Panc1 (cell line): ENCODE measurements around the gene APOB. TPM values are rescaled to one million over a fixed set of nuclear protein-coding genes. Genes with fewer than 3 reads are reported as not detected.

Experiments
- ATAC-seq: fragments of 200-7000 bp; cut with Tn5 transposase; 2 replicates; pipeline ENCODE4 v1.9.1; 2020; ENCODE audit warnings: mild to moderate bottlenecking, moderate library complexity
- BruUV-seq: library from RNA; stranded (reverse); fragments of 400-500 nt; replicated peaks from 2 replicates; lab custom pipeline; 2021; lab: Mats Ljungman, UMichigan
- CTCF ChIA-PET: fragments of 300-600 bp; sonication (Branson Sonifier 250); formaldehyde crosslinking; loops from one replicate; lab custom pipeline; 2022; ENCODE audit warnings: antibody characterized with exemption; lab: Charles Lee
- POLR2A ChIA-PET: fragments of 300-600 bp; sonication (Branson Sonifier 250); formaldehyde crosslinking; loops from one replicate; lab custom pipeline; 2022; ENCODE audit warnings: antibody characterized with exemption; lab: Charles Lee
- DNase-seq: peaks from one replicate; pipeline ENCODE4 v3.0.0-alpha.2; 2010; ENCODE audit warnings: low read depth, low spot score
- H3K27ac ChIP-seq: 2 replicates; pipeline ENCODE4 v1.5.1; 2011; ENCODE audit warnings: mild to moderate bottlenecking, low read length, inconsistent platforms
- H3K27me3 ChIP-seq: fragments of 200-500 bp; sonication (Bioruptor generic); 2 replicates; pipeline ENCODE4 v1.6.0; 2014; ENCODE audit warnings: low read length, inconsistent platforms; ENCODE audit not compliant: control insufficient read depth, insufficient read depth
- H3K36me3 ChIP-seq: fragments of 200-500 bp; sonication (Bioruptor generic); 2 replicates; pipeline ENCODE4 v1.5.1; 2014; ENCODE audit warnings: inconsistent platforms, mild to moderate bottlenecking, low read length, moderate library complexity; ENCODE audit not compliant: control insufficient read depth, insufficient read depth
- H3K4me1 ChIP-seq: 2 replicates; pipeline ENCODE4 v1.5.1; 2011; ENCODE audit warnings: inconsistent platforms, mild to moderate bottlenecking, low read length, moderate library complexity; ENCODE audit not compliant: control insufficient read depth, insufficient read depth
- H3K4me3 ChIP-seq, 2 experiments: 2 replicates each; pipeline ENCODE4 v1.5.1; 2011 to 2012; ENCODE audit warnings: low read depth in 2 of 2, low read length in 2 of 2, mild to moderate bottlenecking in 2 of 2, inconsistent platforms in 1 of 2, moderate library complexity in 1 of 2
- H3K9me3 ChIP-seq: fragments of 200-500 bp; sonication (Bioruptor generic); 2 replicates; pipeline ENCODE4 v1.5.1; 2014; ENCODE audit warnings: low read depth, mild to moderate bottlenecking, inconsistent platforms, low read length, moderate library complexity; ENCODE audit not compliant: control insufficient read depth, insufficient read depth
- CTCF ChIP-seq: fragments of 450-650 bp; IDR thresholded peaks from 2 replicates; pipeline ENCODE4 v1.5.1; 2017; ENCODE audit warnings: mild to moderate bottlenecking
- POLR2AphosphoS5 ChIP-seq: IDR thresholded peaks from 2 replicates; pipeline ENCODE4 v1.6.1; 2012; ENCODE audit warnings: mild to moderate bottlenecking, low read depth, low read length, moderate library complexity
- REST ChIP-seq, 2 experiments: IDR thresholded peaks; 2 replicates each; pipeline ENCODE4 v1.6.1; 2011 to 2012; ENCODE audit warnings: low read depth in 2 of 2, control low read depth in 1 of 2, low read length in 1 of 2, mild to moderate bottlenecking in 1 of 2, moderate library complexity in 1 of 2; ENCODE audit not compliant: insufficient read depth in 1 of 2
- SIN3A ChIP-seq: IDR thresholded peaks from 2 replicates; pipeline ENCODE4 v1.6.1; 2012; ENCODE audit warnings: low read depth, mild to moderate bottlenecking, low read length, moderate library complexity, borderline replicate concordance; ENCODE audit not compliant: insufficient read depth
- TCF7L2 ChIP-seq: IDR thresholded peaks from 2 replicates; pipeline ENCODE4 v1.6.1; 2011; ENCODE audit warnings: mild to moderate bottlenecking, low read depth, low read length, inconsistent platforms
- in situ Hi-C: cut with HindIII; loops from 2 replicates; pipeline ENCODE4 v1.10.0; 2016; ENCODE audit warnings: low sequenced_read_pairs, low pct_unique_long_range_greater_than_20kb
- intact Hi-C: fragments of 100-400 bp; cut with micrococcal nuclease; formaldehyde crosslinking; loops from one replicate; pipeline ENCODE4 v1.10.0; 2022; ENCODE audit not compliant: unreplicated experiment
- total RNA-seq: library from RNA; stranded (reverse); gene quantifications from one replicate; pipeline ENCODE4 v1.2.1, GENCODE V29; 2021; ENCODE audit not compliant: unreplicated experiment

Gene APOB
- total RNA-seq, 1 experiment from 2014 or later: 1.2 TPM

GRCh38 chr2:21054011-21054410 is 10.1 kb upstream of the APOB start:
- intact Hi-C loops: no loop called here
- BruUV-seq: no TSS peak
- H3K4me3 ChIP-seq: no peak overlapping the region
- TF ChIP-seq POLR2AphosphoS5 (no peak), TCF7L2 (no peak), REST (IDR thresholded peaks at IDR 0.05; ENCODE audit: insufficient read depth in 1 of 2, low read depth in 2 of 2, low read length in 1 of 2) (no peak)
- DNase-seq (no peak), ATAC-seq (no peak)
- no peaks in the 10 kb centered on the region for H3K4me1 ChIP-seq
- in situ Hi-C loops: no loop called here
- CTCF ChIA-PET: no interaction called here
- POLR2A ChIA-PET: no interaction called here
- H3K27ac ChIP-seq: no peak overlapping the region
- no peaks in the 10 kb centered on the region for H3K9me3 ChIP-seq
- no peaks in the 10 kb centered on the region for H3K36me3 ChIP-seq
- H3K27me3 ChIP-seq: no peaks in the 10 kb centered on the region

GRCh38 chr2:21052044-21052443 is 8.2 kb upstream of the APOB start:
- CTCF ChIA-PET: no interaction called here
- Histone ChIP-seq H3K9me3 (no peaks in the 10 kb centered on the region), H3K27ac (no peak overlapping the region), H3K27me3 (no peaks in the 10 kb centered on the region), H3K4me3 (no peak overlapping the region), H3K4me1 (no peaks in the 10 kb centered on the region), H3K36me3 (no peaks in the 10 kb centered on the region)
- DNase-seq (no peak), ATAC-seq (no peak)
- TF ChIP-seq POLR2AphosphoS5: no peak
- no peak for TF ChIP-seq CTCF
- TF ChIP-seq TCF7L2: no peak
- TF ChIP-seq REST (IDR thresholded peaks at IDR 0.05; ENCODE audit: insufficient read depth in 1 of 2, low read depth in 2 of 2, low read length in 1 of 2): no peak
- TF ChIP-seq SIN3A: no peak
- in situ Hi-C loops: no loop called here
- BruUV-seq: no TSS peak
- intact Hi-C loops: no loop called here
- POLR2A ChIA-PET: no interaction called here
